GM12875 (cell line): ENCODE results near the gene LRRC7.
A peak's percentile ranks its signal among the peaks of the same experiment; 100 is the strongest.

Experiments
- H3K4me3 ChIP-seq: one replicate; pipeline ENCODE4 v1.5.1; 2011; ENCODE audit warnings: low read depth, low read length, control low read depth
- CTCF ChIP-seq: IDR thresholded peaks from 2 replicates; pipeline ENCODE4 v1.5.1; 2011; ENCODE audit warnings: low read depth, mild to moderate bottlenecking, control low read depth, inconsistent platforms, low read length, moderate library complexity, borderline replicate concordance; ENCODE audit not compliant: insufficient read depth

The LRRC7 gene

GRCh38 chr1:69688193-69688592 lies 120.5 kb downstream of the LRRC7 start:
- no peak overlapping the region for H3K4me3 ChIP-seq
- TF ChIP-seq CTCF = no peak

- no peak overlapping the region for H3K4me3 ChIP-seq
- no peak for TF ChIP-seq CTCF
These were observed 123.5 kb downstream of the LRRC7 start for GRCh38 chr1:69691179-69691578.

- no peak for TF ChIP-seq CTCF
- no peak overlapping the region for H3K4me3 ChIP-seq
These were observed 126.4 kb downstream of the LRRC7 start for GRCh38 chr1:69693921-69694675.

GRCh38 chr1:69697340-69697739 lies 129.6 kb downstream of the LRRC7 start:
- H3K4me3 ChIP-seq = no peak overlapping the region
- TF ChIP-seq CTCF = no peak

GRCh38 chr1:69700770-69701169 lies 133.0 kb downstream of the LRRC7 start:
- no peak overlapping the region for H3K4me3 ChIP-seq
- TF ChIP-seq CTCF = peak; percentile 31; the same call in 1 of the 2 replicates

- TF ChIP-seq CTCF = no peak
- no peak overlapping the region for H3K4me3 ChIP-seq
These were observed 134.4 kb downstream of the LRRC7 start for GRCh38 chr1:69702085-69702484.

- no peak overlapping the region for H3K4me3 ChIP-seq
- TF ChIP-seq CTCF = no peak
These were observed 138.8 kb downstream of the LRRC7 start for GRCh38 chr1:69706473-69706872.
